ENCODE measurements around the gene ERLIN1.

- TF ChIP-seq CTCF (IDR thresholded peaks at IDR 0.05) (no peak), POLR2AphosphoS5 (IDR thresholded peaks at IDR 0.05) (no peak)
These were observed 18.1 kb downstream of the ERLIN1 start for GRCh38 chr10:100167553-100168312.

Measured in gastroesophageal sphincter (tissue), 3 donors.